Stimulated activated CD8-positive, alpha-beta memory T cell treated with anti-CD3 and anti-CD28 coated beads, Interleukin-4, amount 100 ng/mL, for 1 hour (primary cell): ENCODE data around the gene RCOR1.
"Not testable (repeated sequence)": the region's sequence is repeated elsewhere in the genome, so short reads cannot be mapped to it uniquely, and the experiment has no call there.

Source experiments
- DNase-seq, 2 donors: peaks; one replicate each; pipeline ENCODE4 v3.0.0-alpha.2; 2020; ENCODE audit warnings: low read depth in 2 of 2, low spot score in 1 of 2

The RCOR1 gene

GRCh38 chr14:102570334-102570995, 22.0 kb upstream of the RCOR1 start:
- DNase-seq, result no peak

DNA sequence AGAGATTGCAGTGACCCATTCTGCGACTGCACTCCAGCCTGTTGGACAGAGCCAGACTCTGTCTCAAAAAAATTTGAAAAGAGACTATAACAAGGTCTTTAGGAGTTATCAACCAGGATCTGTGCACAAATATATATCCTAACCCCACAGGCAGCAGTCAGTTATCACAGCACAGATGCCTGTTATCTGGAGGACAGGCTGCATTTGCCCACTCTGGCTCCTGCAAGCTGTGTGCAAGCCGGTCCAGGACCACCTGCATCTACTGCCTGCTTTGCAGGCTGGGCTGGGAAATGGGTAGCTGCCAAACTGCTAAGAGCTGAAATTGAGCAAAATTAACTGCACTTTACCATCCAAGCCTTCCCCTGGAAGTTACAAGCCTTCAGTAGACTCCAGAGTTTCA, 21.4 kb upstream of the RCOR1 start:
- DNase-seq, result no peak

GRCh38 chr14:102571478-102572042, 20.9 kb upstream of the RCOR1 start:
- no peak for DNase-seq

GRCh38 chr14:102573161-102573560, 19.3 kb upstream of the RCOR1 start:
- not testable (repeated sequence) for DNase-seq

DNA sequence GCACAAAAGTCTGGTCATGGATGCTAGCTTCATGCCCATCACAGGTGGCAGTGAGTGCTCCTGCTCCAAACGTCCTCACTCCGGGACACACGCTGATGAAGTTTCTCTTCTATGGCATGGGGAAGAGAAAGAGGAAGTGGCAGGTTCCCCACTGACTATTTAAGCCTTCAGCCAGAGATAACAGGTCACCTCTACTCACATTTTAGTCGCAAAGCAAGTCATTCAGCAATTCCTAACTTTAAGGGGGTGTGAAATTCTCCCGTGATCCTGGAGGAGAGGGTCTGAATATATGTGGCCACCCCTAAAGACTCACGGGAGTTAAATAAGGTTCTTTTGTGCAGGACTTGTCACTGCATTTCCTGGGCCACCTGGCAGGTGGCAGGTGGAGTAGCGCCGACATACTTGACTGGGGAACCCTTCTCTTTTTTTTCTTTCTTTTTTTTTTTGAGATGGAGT, 18.8 kb upstream of the RCOR1 start:
- DNase-seq, result no peak

GRCh38 chr14:102574281-102575159, 17.9 kb upstream of the RCOR1 start:
- DNase-seq, result no peak

- no peak for DNase-seq
Measured at GRCh38 chr14:102575160-102575845, 17.1 kb upstream of the RCOR1 start.

DNA sequence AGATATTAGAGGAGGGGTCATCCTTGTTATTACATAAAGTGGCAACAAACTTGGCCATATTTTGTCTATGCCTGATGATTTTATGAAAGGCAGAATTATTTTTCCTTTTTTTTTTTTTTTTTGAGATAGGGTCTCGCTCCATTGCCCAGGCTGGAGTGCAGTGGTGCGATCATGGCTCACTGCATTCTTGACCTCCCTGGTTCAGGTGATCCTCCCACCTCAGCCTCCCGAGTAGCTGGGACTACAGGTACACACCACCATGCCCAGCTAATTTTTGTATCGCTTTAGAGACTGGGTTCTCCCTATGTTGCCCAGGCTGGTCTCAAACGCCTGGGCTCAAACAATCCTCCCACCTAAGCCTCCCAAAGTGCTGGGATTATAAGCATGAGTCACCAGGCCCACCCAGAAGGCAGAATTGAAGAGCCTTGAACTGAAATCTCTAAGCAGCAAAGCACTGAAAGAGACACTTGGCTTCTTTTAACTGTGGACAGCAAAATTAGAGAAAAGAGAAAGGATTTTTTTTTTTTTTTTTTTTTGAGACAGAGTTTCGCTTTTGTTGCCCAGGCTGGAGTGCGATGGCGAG, 16.5 kb upstream of the RCOR1 start:
- not testable (repeated sequence) for DNase-seq

GRCh38 chr14:102578821-102579220, 13.6 kb upstream of the RCOR1 start:
- no peak for DNase-seq

DNA sequence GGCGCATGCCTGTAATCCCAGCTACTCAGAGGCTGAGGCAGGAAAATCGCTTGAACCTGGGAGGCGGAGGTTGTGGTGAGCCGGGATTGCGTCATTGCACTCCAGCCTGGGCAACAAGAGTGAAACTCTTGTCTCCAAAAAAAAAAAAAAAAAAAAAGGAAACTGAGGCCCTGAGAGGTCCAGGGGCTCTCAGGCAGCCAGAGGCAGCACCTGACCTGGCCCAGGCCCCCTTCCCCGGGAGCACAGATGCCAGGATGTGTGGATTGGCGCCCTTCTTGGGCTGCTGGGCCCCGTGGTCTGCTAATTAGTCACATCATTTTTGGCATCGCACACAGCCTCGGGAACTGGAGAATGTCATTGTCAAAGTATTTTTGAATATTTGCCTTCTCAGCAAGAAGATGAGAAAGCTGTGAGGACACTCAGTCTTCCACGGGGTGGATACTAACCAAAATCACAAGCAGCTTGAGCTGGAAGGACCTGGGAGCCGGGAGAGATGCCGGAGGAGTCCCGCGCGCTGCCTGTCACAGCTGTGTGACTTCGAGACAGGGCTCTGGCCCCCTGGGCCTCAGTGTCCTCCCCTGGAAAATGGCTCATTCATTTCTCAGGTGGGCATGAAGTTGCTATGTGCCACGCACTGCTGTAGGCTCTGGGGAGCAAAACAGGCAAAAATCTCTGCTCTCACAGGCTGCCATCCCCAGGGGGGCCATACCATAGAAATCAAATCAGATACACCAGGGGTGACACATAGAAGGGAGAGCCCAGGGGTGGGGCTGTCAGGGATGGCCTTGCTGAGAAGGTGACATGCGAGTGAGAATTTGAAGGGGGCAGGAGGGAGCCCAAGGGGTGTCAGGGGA, 12.5 kb upstream of the RCOR1 start:
- DNase-seq, result no peak

DNA sequence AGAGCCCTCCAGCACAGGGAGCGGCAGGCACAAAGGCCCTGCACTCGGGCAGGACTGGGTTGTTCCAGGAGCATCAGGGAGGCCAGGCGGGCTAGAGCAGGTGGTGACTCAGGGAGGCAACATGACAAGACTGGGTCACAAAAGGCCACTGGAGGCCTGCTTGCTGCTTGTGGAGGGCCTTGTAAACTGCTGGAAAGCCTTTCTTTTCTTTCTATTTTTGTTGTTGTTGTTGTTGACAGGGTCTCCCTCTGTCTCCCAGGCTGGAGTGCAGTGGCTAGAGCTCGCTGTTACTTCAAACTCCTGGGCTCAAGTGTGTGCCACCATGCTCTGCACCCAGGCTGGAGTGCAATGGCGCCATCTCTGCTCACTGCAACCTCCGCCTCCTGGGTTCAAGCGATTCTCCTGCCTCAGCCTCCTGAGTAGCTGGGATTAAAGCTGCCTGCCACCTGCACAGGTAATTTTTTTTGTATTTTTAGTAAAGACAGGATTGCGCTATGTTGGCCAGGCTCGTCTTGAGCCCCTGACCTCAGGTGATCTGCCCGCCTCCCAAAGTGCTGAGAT, 11.8 kb upstream of the RCOR1 start:
- no peak for DNase-seq

DNA sequence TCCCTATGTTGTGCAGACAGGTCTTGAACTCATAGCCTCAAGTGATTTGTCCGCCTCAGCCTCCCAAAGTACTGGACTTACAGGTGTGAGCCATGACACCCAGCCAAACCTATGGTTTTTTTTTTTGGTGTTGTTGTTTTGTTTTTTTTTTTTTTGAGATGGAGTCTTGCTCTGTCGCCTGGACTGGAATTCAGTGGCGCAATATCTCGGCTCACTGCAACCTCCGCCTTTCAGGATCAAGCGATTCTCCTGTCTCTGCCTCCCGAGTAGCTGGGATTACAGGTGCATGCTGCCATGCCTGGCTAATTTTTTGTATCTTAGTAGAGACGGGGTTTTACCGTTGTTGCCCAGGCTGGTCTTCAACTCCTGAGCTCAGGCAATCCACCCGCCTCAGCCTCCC, 11.3 kb upstream of the RCOR1 start:
- DNase-seq, result no peak

DNA sequence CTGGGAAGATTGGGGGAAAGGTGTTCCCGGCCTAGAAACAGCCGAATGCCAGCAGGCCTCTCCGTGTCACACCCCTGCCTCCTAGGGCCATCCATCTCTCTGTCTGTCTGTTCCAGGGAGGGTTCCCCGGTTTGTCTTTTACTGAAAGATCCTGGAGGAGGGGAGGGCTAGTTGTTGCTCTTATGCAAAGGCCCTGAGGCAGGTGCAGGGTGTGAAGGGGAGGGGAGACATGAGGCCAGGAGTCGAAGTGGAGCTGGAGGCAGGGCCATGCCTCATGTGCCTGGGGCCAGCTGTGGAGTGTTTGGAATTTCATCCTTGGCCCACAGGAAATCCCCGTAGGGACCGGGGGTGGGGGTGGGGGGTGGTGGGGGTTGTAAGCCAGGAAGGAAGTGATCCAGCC, 8.7 kb upstream of the RCOR1 start:
- no peak for DNase-seq

DNA sequence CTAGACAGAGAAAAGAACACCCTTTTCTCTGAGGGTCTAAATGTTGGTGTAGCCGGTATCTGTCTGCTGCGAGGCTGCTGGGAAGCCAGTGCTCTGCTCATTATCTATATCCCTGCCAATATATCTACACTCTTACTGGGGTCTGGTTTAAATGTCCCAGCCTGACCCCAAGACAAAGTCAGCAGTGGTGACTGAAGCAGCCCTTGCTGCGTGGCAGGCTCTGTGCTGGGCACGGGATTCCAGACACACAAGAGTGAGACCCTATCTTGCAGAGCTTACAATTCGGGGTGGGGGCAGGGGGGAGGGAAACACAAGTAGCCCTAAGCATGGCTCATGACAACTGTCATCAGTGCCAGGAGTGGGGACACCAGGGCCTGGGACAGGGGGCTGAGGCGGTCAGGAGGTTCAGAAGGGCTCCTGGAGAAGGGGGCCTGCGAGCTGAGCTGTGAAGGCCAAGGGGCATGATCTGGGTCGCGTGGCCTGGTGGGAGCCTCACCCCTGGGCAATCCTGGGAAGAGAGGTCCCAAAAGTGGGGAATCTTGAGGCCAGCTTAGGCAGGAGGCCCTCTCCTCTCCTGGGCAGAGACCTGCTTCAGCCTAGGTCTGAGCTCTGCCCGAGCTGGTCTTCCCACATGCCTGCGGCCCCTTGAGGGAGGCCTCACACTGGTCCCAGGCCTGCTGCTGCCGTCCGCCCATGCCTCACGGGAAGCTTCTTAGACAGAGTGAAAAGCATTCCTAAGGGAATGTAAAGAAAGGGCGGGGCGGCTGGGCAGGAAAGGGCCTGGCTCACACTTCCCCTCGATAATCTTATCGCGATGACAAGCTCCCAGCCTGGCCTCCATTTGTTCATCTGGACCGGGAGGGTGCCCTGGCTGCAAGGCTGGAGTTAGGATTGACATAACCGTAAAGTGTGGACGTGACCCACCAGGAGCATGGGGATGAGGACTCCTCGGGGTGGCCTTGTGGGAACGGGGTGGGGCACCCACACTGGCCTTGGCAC, 7.3 kb upstream of the RCOR1 start:
- no peak for DNase-seq

DNA sequence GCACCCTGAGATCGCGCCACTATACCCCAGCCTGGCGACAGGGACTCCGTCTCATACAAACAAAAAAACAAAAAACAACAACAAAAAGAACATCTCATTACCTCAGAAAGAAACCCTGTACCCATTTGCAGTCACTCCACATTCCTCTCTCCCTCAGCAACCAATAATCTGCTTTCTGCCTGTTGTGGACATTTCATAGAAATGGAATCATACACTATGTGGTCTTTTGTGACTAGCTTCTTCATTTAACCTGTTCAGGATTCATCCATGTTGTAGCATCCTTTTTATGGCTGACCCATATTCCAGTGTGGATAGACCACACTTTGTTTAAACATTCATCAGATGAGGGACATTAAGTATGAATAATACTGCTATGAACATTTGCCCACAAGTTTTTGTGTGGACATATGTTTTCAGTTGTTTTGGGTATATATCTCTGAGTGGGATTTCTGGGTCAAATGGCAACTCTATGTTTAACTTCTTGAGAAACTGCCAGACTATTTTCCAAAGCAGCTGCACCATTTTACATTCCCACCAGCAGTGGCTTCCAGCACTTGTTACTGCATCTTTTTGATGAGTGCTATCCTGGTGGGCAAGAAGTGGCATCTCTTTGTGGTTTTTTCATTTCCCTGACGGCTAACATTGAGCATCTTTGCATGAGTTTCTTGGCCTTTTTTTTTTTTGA, 5.9 kb upstream of the RCOR1 start:
- DNase-seq, result no peak

- DNase-seq, result no peak
Measured at GRCh38 chr14:102588821-102589220, 3.6 kb upstream of the RCOR1 start.

- no peak for DNase-seq
Measured at GRCh38 chr14:102589761-102590290, 2.6 kb upstream of the RCOR1 start.

DNA sequence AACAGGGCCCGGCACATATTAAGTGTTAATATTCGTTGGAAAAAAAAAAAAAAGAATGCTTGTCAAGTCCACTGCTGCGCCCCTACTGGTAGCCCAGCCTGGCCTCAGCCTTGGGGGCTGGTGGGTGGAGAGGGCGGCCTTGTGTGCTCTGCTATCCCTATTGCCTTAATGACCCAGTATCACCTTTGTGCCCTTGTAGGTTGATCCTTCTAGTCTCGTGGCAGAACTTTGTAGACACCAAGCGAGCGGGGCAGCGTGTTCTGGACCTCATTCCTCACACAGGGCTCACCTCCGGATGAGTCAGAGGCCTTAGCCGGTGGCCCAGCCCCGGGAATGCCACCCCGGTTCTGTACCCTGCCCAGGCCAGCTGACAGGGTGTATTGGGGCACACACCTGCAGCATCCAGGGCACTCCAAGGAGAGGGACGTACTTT, 1.8 kb upstream of the RCOR1 start:
- DNase-seq, result no peak
